IPS-NIHi7 (cell line): ENCODE data around the gene SLC8A3.

ENCODE experiments used
- DNase-seq: peaks from one replicate; pipeline ENCODE4 v3.0.0; 2012; ENCODE audit warnings: mixed read lengths; ENCODE audit errors: extremely low spot score

The SLC8A3 gene

GRCh38 chr14:70067810-70068209 lies 120.9 kb downstream of the SLC8A3 start:
- DNase-seq = no peak

- no peak for DNase-seq
Measured at GRCh38 chr14:70064136-70064865, 124.5 kb downstream of the SLC8A3 start.

DNA sequence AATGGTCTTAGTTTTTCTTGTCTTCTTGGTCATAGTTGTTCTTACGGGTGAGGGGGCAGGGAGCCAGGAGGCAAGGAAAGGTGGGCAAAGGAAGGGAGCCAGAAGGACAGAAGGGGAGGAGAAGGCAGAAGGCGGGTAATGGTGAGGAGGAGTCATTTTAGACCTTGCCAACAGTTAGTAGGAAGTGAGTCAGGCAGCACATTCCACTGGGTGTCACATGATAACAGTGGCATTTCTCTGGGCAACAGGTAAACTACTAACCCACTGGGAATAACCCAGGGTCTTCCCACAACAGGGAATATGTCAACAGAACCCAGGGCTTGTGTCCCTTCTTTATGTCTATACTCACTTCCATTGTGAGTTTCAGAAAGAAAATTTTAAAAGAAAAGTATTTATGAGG lies 127.6 kb downstream of the SLC8A3 start:
- no peak for DNase-seq

- DNase-seq = no peak
Measured at GRCh38 chr14:70059545-70059944, 129.2 kb downstream of the SLC8A3 start.

DNA sequence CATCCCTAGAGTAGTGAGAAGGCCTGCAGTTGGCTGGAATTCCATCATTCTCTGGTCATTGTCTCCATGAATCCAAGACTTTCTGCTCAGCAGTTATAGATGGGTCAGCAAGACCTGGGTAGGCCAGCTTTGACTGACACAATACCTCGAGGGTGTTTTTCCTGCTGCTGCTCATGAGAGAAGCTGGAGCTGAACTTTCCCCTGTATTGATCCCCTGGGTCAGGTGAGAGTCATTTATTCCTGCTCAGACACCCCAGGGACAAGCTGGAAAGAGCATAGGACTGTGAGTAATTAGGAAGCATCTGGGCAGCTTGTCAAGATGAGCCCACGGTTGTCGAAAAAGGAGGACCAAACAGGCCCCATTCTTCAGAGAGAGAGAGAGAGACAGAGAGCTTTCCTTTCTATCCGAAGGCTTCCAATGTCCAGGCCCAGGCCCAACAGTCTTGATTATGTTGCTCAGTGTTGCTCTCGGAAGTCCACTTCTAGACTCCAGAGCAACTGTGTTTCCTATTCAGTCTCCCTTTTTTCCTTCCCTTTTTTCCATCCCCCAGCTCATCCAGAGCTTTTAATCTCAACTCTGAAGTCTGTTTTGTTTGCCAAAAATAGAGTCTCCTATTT lies 131.1 kb downstream of the SLC8A3 start:
- no peak for DNase-seq

- DNase-seq = peak; percentile 60
Measured at GRCh38 chr14:70052990-70053389, 135.8 kb downstream of the SLC8A3 start.

GRCh38 chr14:70050136-70050535 lies 138.6 kb downstream of the SLC8A3 start:
- no peak for DNase-seq

DNA sequence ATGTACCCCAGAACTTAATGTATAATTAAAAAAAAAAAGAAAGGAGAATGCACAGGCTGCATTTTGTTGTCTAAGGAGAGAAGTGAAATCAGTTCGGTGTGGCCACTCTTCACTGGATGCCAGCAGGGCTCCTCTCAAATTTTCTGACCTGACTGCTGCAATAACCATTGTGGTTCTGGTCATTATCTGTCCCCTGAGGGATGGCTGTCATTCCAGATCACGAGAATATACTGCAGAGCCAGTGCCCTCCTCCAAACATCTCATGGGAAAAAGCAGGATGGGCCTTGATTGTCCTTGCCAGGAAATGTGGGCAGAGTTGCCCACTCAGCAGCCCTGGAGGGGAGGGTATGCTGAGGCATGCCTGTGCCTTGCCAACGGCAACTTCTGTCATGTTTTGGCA lies 139.1 kb downstream of the SLC8A3 start:
- no peak for DNase-seq

DNA sequence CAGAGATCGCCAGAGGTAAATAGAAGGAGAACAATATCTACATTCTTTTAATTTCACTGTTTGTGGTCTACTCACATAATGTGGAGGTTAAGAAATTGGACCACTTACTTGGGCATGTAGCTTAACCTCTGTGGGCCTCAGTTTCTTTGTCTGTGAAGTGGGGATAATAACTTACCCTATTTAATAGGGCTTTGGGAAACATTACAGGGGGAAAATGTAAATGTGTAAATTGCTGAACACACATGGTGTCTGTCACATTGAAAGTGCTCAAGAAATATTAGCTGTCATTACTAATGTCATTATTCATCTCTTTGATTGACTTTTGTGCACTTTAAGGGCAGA lies 140.5 kb downstream of the SLC8A3 start:
- DNase-seq = no peak

GRCh38 chr14:70047598-70048312 lies 141.0 kb downstream of the SLC8A3 start:
- no peak for DNase-seq

- peak; percentile 91 for DNase-seq
Measured at GRCh38 chr14:70045844-70046535, 142.8 kb downstream of the SLC8A3 start.

DNA sequence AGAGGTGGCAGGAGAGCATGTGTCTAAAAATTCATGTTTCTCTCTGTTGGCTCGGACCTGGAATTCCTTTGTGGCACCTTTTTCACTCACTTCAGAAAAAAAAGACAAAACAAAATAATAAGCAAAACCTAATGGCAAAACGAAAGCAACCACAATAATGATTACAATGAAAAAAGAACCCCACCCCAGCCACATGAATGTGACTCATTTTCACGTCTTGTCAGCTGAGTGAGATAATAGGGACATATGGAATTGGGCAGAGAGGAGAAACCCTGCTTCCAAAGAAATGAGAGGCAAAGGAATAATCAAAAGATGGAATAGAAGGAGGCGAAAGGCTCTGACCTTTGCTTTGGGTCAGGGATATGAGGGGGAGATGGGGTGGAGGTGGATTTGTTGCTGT lies 143.4 kb downstream of the SLC8A3 start:
- DNase-seq = no peak

DNA sequence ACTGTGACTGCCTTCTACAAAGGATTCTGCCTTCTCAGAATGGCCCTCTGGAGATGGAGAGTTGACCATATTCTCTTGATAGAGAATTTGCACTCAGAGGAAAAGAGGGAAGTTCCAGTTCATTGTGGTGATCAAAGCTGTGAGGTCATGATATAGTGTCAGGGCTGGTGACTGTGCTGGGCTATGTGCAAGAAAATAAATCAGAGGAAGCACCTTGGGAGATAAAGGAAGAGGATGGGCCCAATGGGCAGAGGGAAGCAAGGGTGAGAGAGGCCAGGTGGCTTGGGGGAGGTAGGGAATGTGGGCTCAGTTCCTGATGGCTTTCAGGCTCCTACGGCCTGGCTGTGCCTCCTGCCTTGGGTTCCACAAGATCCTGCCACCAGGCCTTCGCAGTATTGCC lies 145.8 kb downstream of the SLC8A3 start:
- no peak for DNase-seq

DNA sequence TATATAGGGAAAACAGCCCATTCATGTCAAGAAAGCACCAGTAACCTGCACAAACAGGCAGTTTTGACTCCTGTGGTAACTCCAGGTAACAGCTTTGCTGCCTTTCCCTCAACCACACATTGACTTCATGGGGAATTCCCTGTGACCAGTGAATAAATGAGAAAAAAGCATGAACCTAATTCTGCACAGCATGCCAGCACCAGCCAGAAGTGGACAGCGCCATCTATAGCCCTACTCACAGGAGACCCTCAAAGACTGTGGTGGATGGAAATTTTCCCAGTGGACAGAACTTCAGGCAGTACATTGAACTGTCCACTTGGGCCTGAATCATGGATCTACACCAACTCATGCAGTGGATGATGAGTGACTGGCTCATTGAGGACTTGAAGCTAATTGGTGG lies 152.1 kb downstream of the SLC8A3 start:
- no peak for DNase-seq

DNA sequence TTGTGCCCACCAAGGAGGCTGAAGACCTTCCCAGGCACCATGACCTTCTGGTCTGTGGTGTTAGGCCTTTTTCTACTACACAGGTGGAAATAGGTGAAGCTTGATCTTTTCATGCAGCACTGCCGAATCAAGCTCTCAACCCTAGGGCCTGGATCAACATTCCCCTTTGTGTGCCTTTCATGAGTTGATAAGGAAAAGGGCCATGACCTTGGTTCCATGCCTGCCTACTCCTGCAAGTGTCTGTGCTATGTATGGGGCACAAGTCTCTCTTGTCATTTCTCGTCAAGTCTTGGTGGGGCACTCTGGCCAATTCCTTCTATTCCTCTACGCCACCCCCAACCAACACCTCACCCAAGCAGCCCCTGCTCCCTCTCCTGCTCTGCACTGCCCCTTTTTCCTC lies 154.5 kb downstream of the SLC8A3 start:
- DNase-seq = no peak

DNA sequence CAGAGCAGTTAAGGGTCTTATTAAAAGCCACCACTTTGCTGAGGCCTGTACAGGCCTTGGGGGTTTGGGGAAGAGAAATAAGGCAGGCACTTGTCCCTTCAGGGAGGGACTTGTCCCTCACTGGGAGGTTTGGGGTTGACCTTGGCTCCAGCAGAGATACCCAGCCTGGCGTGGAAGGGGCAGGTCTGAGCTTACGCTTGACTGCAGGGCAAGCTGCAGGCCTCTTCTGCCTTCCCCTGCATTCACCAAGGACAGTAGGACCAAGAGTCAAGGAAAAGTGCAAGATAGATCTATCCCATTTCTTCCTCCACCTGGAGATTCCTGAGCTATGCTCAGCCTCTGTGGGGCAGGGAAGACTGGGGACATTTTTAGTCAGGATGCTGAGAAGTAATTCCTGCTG lies 155.2 kb downstream of the SLC8A3 start:
- DNase-seq = no peak

DNA sequence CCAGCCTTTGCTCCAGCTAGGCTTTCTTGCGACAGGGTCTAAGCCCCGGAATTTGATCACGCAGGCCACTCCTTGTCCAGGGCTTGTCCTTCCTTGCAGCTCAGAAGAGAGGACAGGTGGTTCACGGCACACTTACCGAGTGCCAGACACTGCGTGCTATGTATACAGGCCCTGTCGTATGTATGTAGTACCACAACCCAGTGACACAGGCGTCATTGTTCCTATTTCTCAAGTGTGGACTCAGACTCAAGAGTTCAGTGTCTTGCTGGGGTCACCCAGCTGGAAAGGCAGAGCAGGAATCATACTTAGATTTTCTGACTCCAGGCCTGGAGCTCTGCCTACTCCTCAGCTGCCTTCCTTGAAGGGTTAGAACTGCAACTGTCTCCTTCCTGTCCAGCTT lies 155.6 kb downstream of the SLC8A3 start:
- no peak for DNase-seq

GRCh38 chr14:70032447-70032846 lies 156.3 kb downstream of the SLC8A3 start:
- DNase-seq = peak; percentile 59

GRCh38 chr14:70032016-70032415 lies 156.7 kb downstream of the SLC8A3 start:
- DNase-seq = no peak

DNA sequence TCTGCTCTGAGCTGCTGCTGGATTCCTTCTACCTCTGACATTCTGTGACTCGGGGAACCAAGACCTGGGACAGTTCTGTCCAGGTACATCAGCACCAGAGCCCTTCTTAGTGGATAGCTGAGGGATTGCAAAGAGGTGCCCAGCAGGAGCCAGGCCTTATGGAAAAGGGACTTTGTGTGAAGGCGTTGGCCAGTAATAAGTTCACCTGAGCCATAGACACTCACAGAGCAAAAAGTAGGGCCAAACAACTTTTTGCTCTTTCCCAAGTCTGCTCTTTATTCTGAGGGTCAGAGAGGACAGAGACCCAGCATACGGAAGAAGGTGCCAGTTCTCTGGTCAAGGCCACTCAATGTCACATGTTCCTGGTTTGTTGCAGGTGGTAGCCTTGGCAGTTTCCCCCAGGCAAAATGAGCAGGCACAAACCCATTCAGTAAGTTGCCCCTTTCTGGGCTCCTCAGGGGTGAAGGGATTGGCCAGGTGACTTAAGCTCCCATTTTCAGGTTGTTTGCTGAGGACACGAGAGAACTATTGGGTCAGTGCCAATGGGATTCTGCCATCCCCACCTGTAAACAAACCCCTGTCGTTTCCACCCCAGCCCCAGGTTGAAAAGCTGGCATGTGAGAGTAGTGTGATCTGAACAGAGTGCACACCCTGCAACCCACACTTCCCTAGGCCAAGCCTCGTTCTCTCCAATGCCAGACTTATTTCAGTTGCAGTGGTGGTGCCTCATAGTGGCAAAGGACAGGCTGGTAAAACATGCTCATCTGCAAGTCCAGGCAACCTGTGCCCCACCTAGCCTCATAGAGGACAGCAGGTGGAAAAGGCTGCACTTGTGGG lies 159.2 kb downstream of the SLC8A3 start:
- DNase-seq = no peak

DNA sequence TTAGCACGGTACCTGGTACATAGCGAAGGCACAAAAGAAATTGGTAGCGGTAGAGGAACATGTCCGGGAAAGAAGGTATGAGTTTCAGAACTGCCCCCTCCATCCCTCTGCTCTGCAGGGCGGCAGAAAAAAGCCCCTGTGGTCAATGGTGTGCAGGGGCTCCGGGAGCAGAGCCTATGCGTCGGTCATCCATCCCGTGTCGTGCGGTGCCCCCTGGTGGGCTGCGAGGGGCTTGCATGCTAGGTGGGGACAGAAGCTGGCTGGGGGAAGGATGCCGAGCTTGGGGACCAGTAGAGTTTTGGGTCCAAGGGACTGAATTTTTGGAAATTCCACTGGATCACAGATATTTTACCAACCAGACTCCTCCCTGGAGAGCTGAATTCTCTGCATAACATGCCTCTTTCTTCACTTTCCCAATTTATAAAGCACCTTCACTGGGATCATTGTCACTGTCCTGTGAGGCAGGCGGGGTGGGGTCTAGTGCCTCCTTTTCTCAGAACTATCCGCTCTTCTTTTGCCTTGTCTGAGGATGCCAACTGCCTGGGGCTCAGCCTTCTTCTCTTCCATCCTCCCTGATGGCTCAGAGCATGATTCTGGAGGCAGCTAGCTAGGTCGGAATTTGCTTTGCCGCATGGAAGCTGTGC lies 160.8 kb downstream of the SLC8A3 start:
- DNase-seq = peak; percentile 93
